Left renal pelvis (tissue), 4 donors: Measurements from ENCODE around the gene RSPH1. TPM values are rescaled to one million over a fixed set of nuclear protein-coding genes. Genes with fewer than 3 reads are reported as not detected.

ENCODE experiments used
- DNase-seq, 4 donors: peaks; one replicate each; pipeline ENCODE4 v3.0.0-alpha.2; 2013; ENCODE audit warnings: low read depth in 4 of 4, low spot score in 3 of 4
- polyA plus RNA-seq, 4 donors: library from polyadenylated mRNA; unstranded; fragments of 120-200 nt; gene quantifications; one replicate each; pipeline ENCODE4 v1.2.1, GENCODE V29; 2013; ENCODE audit not compliant: insufficient read length in 4 of 4

Gene RSPH1
- polyA plus RNA-seq, 4 donors, result 0.63 to 16.5 (median 11.7) TPM

- no peak for DNase-seq
Observed at GRCh38 chr21:42452401-42453223, 43.4 kb downstream of the RSPH1 start.

GRCh38 chr21:42451941-42452340 is 44.1 kb downstream of the RSPH1 start:
- DNase-seq, result no peak

GRCh38 chr21:42448686-42449085 is 47.3 kb downstream of the RSPH1 start:
- DNase-seq, result no peak

GRCh38 chr21:42447732-42448131 is 48.3 kb downstream of the RSPH1 start:
- no peak for DNase-seq

GRCh38 chr21:42447182-42447581 is 48.8 kb downstream of the RSPH1 start:
- DNase-seq, result no peak

- DNase-seq, result no peak
Observed at GRCh38 chr21:42446531-42446930, 49.5 kb downstream of the RSPH1 start.

GRCh38 chr21:42445311-42445710 is 50.7 kb downstream of the RSPH1 start:
- DNase-seq, result no peak

GRCh38 chr21:42444745-42445059 is 51.3 kb downstream of the RSPH1 start:
- DNase-seq, result no peak

- no peak for DNase-seq
Observed at GRCh38 chr21:42443876-42444744, 51.9 kb downstream of the RSPH1 start.

GRCh38 chr21:42443181-42443785 is 52.7 kb downstream of the RSPH1 start:
- no peak for DNase-seq

GRCh38 chr21:42441963-42442362 is 54.1 kb downstream of the RSPH1 start:
- DNase-seq, result no peak

GRCh38 chr21:42440187-42440792 is 55.7 kb downstream of the RSPH1 start:
- DNase-seq, result no peak

GRCh38 chr21:42439284-42440186 is 56.5 kb downstream of the RSPH1 start:
- DNase-seq, result no peak

- DNase-seq, result no peak
Observed at GRCh38 chr21:42438316-42439205, 57.5 kb downstream of the RSPH1 start.

- no peak for DNase-seq
Observed at GRCh38 chr21:42437786-42438185, 58.2 kb downstream of the RSPH1 start.

GRCh38 chr21:42436914-42437313 is 59.1 kb downstream of the RSPH1 start:
- no peak for DNase-seq

- no peak for DNase-seq
Observed at GRCh38 chr21:42435833-42436232, 60.2 kb downstream of the RSPH1 start.

- no peak for DNase-seq
Observed at GRCh38 chr21:42435401-42435800, 60.6 kb downstream of the RSPH1 start.

- no peak for DNase-seq
Observed at GRCh38 chr21:42434884-42435283, 61.1 kb downstream of the RSPH1 start.
